T-cell (primary cell): ENCODE measurements around the gene PFDN4. TPM values are rescaled to one million over a fixed set of nuclear protein-coding genes. Genes with fewer than 3 reads are reported as not detected.
"Not testable (repeated sequence)": the region's sequence is repeated elsewhere in the genome, so short reads cannot be mapped to it uniquely, and the experiment has no call there.

Experiments used
- ATAC-seq, 4 experiments: fragments of 200-7000 bp in 3 of 4; fragments of 150-1000 bp in 1 of 4; cut with Tn5 transposase; replicated peaks in 1 of 4; 1 replicate in 3 of 4; 2 replicates in 1 of 4; pipeline ENCODE4 v1.10.0; 2021; ENCODE audit warnings: moderate library complexity in 3 of 4, mild to moderate bottlenecking in 2 of 4, moderate number of reproducible peaks in 1 of 4
- CTCF ChIA-PET, 2 donors: fragments of 300-600 bp; sonication (Branson Sonifier 250); formaldehyde crosslinking; loops; one replicate each; lab custom pipeline; 2022; ENCODE audit warnings: antibody characterized with exemption in 2 of 2; lab: Charles Lee
- POLR2A ChIA-PET, 2 donors: fragments of 300-600 bp; sonication (Branson Sonifier 250); formaldehyde crosslinking; loops; one replicate each; lab custom pipeline; 2022; ENCODE audit warnings: antibody characterized with exemption in 2 of 2; lab: Charles Lee
- DNase-seq, 35 experiments: peaks; one replicate each; pipeline versions ENCODE4 v3.0.0 to v3.0.0-alpha.2; 2013 to 2023
- H3K27ac ChIP-seq: one replicate; pipeline ENCODE4 v1.5.1; 2013; ENCODE audit warnings: low read length
- H3K27me3 ChIP-seq, 2 experiments: replicated peaks in 1 of 2; 1 replicate in 1 of 2; 2 replicates in 1 of 2; pipeline versions ENCODE4 v1.6.1 to v1.7.0; 2013; ENCODE audit warnings: low read length in 1 of 2, mixed read lengths in 1 of 2; ENCODE audit not compliant: control insufficient read depth in 2 of 2, insufficient read depth in 2 of 2; ENCODE audit errors: extremely low read depth in 1 of 2
- H3K36me3 ChIP-seq, 2 donors: 1 replicate in 1 of 2; 2 replicates in 1 of 2; pipeline versions ENCODE4 v1.6.1 to v1.7.0; 2013; ENCODE audit warnings: low read length in 1 of 2; ENCODE audit not compliant: control insufficient read depth in 2 of 2, insufficient read depth in 1 of 2; ENCODE audit errors: extremely low read depth in 1 of 2
- H3K4me1 ChIP-seq, 2 experiments: 1 replicate in 1 of 2; 2 replicates in 1 of 2; pipeline versions ENCODE4 v1.6.1 to v1.7.0; 2013; ENCODE audit warnings: low read length in 2 of 2, mixed read lengths in 1 of 2; ENCODE audit not compliant: insufficient read depth in 2 of 2, control insufficient read depth in 1 of 2; ENCODE audit errors: extremely low read depth in 1 of 2
- H3K4me3 ChIP-seq, 2 donors: 1 replicate in 1 of 2; 2 replicates in 1 of 2; pipeline versions ENCODE4 v1.5.1 to v1.7.0; 2013; ENCODE audit warnings: mild to moderate bottlenecking in 2 of 2, low read length in 1 of 2, moderate library complexity in 1 of 2; ENCODE audit not compliant: control insufficient read depth in 1 of 2; ENCODE audit errors: extremely low read depth in 1 of 2
- H3K9me3 ChIP-seq: 2 replicates; pipeline ENCODE4 v1.7.0; 2013
- H3K27ac Mint-ChIP-seq, 2 donors: one replicate each; pipeline ENCODE4 v1.8.0; 2020 to 2021; ENCODE audit warnings: mild to moderate bottlenecking in 2 of 2, mixed read lengths in 2 of 2
- H3K27me3 Mint-ChIP-seq, 2 donors: one replicate each; pipeline ENCODE4 v1.8.0; 2021 to 2022; ENCODE audit warnings: mixed read lengths in 2 of 2
- H3K36me3 Mint-ChIP-seq: one replicate; pipeline ENCODE4 v1.8.0; 2021; ENCODE audit warnings: mixed read lengths
- H3K4me1 Mint-ChIP-seq, 3 donors: one replicate each; pipeline ENCODE4 v1.8.0; 2020 to 2022; ENCODE audit warnings: mixed read lengths in 3 of 3, mild to moderate bottlenecking in 1 of 3
- H3K4me3 Mint-ChIP-seq, 3 donors: one replicate each; pipeline ENCODE4 v1.8.0; 2020 to 2022; ENCODE audit warnings: mild to moderate bottlenecking in 3 of 3, mixed read lengths in 3 of 3, moderate library complexity in 3 of 3
- H3K9me3 Mint-ChIP-seq, 3 donors: one replicate each; pipeline ENCODE4 v1.8.0; 2020 to 2022; ENCODE audit warnings: mixed read lengths in 3 of 3
- WGBS: methylation state at CpG from one replicate; pipeline ENCODE4 v1.1.5; 2013; ENCODE audit warnings: missing lambda C conversion rate; ENCODE audit not compliant: insufficient coverage; 5-methylcytosine and 5-hydroxymethylcytosine counted together
- total RNA-seq, 35 experiments: library from RNA in 6 of 35; stranded (reverse) in 6 of 35; fragments of 120-200 nt in 1 of 35; gene quantifications; one replicate each; pipeline versions ENCODE4 v1.2.1 to v1.2.4 and lab custom pipeline; 2013 to 2026

Gene PFDN4
- total RNA-seq, 5 donors from 2014 or later (not counting 1 experiment from before 2014, with no cell fraction given): 14.9 to 19.2 (median 17.6) TPM

DNA sequence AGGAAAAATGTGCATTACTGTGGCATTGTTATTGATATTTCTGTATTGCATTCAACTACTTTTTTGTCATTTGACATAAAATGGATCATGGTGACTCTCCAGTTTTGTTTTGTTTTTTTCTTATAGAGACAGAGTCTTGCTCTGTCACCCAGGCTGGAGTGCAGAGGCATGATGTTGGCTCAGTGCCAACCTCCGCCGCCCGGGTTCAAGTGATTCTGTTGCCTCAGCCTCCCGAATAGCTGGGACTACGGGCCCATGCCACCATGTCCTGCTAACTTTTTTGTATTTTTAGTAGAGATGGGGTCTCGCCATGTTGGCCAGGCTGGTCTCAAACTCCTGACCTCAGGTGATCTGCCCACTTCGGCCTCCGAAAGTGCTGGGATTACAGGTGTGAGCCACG is 16.8 kb downstream of the PFDN4 start:
- H3K4me3 ChIP-seq, H3K27me3 ChIP-seq, POLR2A ChIA-PET, CTCF ChIA-PET, H3K9me3 ChIP-seq, H3K4me3 Mint-ChIP-seq, H3K36me3 ChIP-seq, H3K27ac Mint-ChIP-seq, H3K9me3 Mint-ChIP-seq, H3K36me3 Mint-ChIP-seq, H3K27me3 Mint-ChIP-seq, DNase-seq, ATAC-seq, H3K27ac ChIP-seq: not testable (repeated sequence)
- 94% methylated on average over 8 of the region's 9 CpGs for WGBS
- H3K4me1 ChIP-seq: peaks cover 0 to 14% of the 10 kb centered on the region in 2 experiments
- peaks cover 20 to 23% (median 22%) of the 10 kb centered on the region in 3 donors for H3K4me1 Mint-ChIP-seq

DNA sequence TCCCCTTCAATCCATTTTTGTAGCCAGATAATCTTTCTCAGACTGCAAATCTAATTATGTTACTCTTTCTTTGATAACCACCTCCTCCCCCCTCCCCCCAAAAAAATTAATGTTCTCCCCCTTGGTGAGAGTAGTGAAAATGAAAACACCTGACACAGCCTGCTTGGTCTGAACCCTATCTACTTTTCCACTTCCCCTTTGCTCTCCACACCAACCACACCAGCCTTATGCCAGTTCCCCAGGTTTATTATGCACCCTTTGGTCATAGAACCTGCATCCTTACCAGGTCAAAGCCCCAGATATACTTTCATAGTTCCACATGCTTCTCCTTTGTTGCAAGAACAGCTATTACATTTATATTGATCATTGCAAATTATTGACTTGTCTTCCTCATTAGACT is 19.4 kb downstream of the PFDN4 start:
- Mint-ChIP-seq H3K27me3 (no peaks in the 10 kb centered on the region), H3K9me3 (peaks cover 0 to 15% (median 3%) of the 10 kb centered on the region in 3 donors), H3K4me3 (no peak overlapping the region), H3K27ac (no peak overlapping the region), H3K36me3 (no peaks in the 10 kb centered on the region), H3K4me1 (peaks cover 5% of the 10 kb centered on the region in 3 donors)
- Histone ChIP-seq H3K9me3 (no peaks in the 10 kb centered on the region), H3K27me3 (no peaks in the 10 kb centered on the region), H3K4me1 (peaks cover 0 to 4% of the 10 kb centered on the region in 2 experiments), H3K36me3 (no peaks in the 10 kb centered on the region), H3K4me3 (no peak overlapping the region), H3K27ac (no peak overlapping the region)
- ATAC-seq: no peak
- ChIA-PET CTCF (no interaction called here), POLR2A (no interaction called here)
- no peak for DNase-seq

DNA sequence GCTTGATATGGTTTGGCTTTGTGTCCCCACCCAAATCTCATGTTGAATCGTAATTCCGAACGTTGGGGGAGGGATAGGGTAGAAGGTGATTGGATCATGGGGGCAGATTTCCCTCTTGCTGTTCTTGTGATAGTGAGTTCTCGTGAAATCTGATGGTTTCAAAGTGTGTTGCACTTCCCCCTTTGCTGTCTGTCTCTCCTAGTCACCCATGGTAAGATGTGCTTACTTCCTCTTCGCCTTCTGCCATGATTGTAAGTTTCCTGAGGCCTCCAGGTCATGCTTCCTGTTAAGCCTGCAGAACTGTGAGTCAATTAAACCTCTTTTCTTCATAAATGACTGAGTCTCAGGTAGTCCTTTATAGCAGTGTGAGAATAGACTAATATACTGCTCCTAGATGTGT is 19.9 kb downstream of the PFDN4 start:
- Mint-ChIP-seq H3K4me3 (no peak overlapping the region), H3K36me3 (no peaks in the 10 kb centered on the region), H3K9me3 (peaks cover 0 to 20% (median 8%) of the 10 kb centered on the region in 3 donors), H3K4me1 (no peaks in the 10 kb centered on the region), H3K27ac (no peak overlapping the region), H3K27me3 (no peaks in the 10 kb centered on the region)
- Histone ChIP-seq H3K9me3 (no peaks in the 10 kb centered on the region), H3K4me3 (no peak overlapping the region), H3K27ac (no peak overlapping the region), H3K27me3 (peaks cover 0 to 4% of the 10 kb centered on the region in 2 experiments), H3K4me1 (no peaks in the 10 kb centered on the region), H3K36me3 (no peaks in the 10 kb centered on the region)
- DNase-seq (no peak), ATAC-seq (no peak)
- ChIA-PET CTCF (no interaction called here), POLR2A (no interaction called here)
- WGBS: 100% methylated on average over 1 of the region's 5 CpGs

DNA sequence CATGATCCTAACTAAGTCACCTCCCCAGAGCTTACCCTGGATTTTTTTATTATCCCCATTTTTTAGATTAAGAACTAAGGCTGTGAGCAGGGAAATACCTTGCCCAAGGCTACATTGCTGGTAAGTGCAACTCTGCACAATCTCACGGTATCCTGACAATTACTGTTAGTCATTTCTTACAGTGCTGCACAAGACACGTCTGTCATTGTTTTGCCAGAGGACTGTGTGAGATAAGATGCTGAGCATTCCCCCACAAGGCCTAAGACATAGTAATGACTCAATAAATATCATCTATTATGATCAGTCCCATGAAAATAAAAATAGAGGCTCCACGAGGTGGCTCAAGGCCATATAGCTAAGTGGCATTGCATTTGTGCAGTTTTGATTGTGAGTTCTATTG is 21.0 kb downstream of the PFDN4 start:
- H3K27me3 ChIP-seq: peaks cover 0 to 4% of the 10 kb centered on the region in 2 experiments
- H3K4me1 ChIP-seq: no peaks in the 10 kb centered on the region
- Mint-ChIP-seq H3K27me3 (no peaks in the 10 kb centered on the region), H3K9me3 (peaks cover 0 to 20% (median 8%) of the 10 kb centered on the region in 3 donors), H3K4me1 (no peaks in the 10 kb centered on the region), H3K4me3 (no peak overlapping the region), H3K27ac (no peak overlapping the region), H3K36me3 (no peaks in the 10 kb centered on the region)
- no CpG with 5 or more reads among the region's 3 CpGs for WGBS
- H3K9me3 ChIP-seq: no peaks in the 10 kb centered on the region
- no peaks in the 10 kb centered on the region for H3K36me3 ChIP-seq
- H3K4me3 ChIP-seq: no peak overlapping the region
- CTCF ChIA-PET: no interaction called here
- ATAC-seq: no peak
- no peak for DNase-seq
- H3K27ac ChIP-seq: no peak overlapping the region
- POLR2A ChIA-PET: no interaction called here

DNA sequence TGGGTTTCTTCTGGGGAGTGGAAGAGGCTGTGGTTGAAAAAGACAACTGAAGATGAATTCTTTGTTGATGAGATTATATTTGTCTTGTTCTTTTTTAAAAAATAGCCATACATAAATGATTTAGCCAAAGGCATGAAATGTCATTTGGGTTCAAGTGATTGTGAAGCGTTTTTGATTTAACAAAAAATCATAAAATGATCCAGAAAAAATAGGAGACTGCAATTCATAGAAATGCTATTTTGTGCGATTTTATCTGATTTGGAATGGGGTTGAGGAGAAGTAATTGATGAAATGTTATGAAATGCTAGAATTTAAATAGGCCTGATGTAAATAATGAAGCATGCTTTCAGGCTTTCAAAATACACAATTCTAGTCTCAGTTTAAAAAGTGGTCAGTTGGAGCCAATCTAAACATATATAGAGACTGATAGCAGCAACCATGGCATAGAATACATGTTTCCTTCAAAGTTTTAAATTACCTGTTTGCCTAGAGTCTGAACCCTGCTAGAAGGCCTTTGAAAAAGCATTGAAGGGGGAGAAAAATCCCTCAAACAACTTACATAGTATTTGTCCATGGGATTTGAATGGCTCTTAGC is 21.8 kb downstream of the PFDN4 start:
- H3K36me3 Mint-ChIP-seq: no peaks in the 10 kb centered on the region
- peaks cover 0 to 20% (median 8%) of the 10 kb centered on the region in 3 donors for H3K9me3 Mint-ChIP-seq
- no CpG with 5 or more reads among the region's 2 CpGs for WGBS
- H3K4me1 Mint-ChIP-seq: no peaks in the 10 kb centered on the region
- Histone ChIP-seq H3K36me3 (no peaks in the 10 kb centered on the region), H3K27ac (no peak overlapping the region), H3K4me1 (no peaks in the 10 kb centered on the region), H3K9me3 (no peaks in the 10 kb centered on the region), H3K4me3 (no peak overlapping the region), H3K27me3 (peaks cover 0 to 4% of the 10 kb centered on the region in 2 experiments)
- H3K27me3 Mint-ChIP-seq: peaks cover 2 to 4% of the 10 kb centered on the region in 2 donors
- ChIA-PET CTCF (no interaction called here), POLR2A (no interaction called here)
- H3K4me3 Mint-ChIP-seq: no peak overlapping the region
- ATAC-seq (no peak), DNase-seq (no peak)
- H3K27ac Mint-ChIP-seq: no peak overlapping the region

DNA sequence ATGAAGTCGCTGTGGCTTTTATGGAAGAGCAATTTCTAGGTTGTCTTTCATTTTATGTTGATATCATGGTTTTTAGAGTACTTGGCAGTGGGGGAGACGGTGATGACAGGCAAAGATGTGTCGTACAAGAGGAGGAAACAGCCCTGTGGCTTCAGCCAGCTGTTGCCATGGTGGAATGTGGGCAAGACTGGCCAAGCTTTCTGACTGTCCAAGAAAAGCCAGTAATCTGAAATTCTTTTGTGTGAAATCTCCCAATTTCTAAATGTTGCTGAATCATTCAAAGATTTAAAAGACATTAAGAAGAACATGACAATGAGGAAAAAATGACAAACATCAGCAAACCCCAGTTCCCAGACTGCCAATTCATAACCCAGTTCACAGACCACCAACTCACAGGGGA is 23.1 kb downstream of the PFDN4 start:
- no peak for DNase-seq
- peaks cover 12 to 15% of the 10 kb centered on the region in 2 donors for H3K27me3 Mint-ChIP-seq
- ATAC-seq: no peak
- WGBS: 40% methylated on average over 2 of the region's 3 CpGs
- H3K4me3 Mint-ChIP-seq: no peak overlapping the region
- ChIA-PET POLR2A (no interaction called here), CTCF (interaction anchor here in 1 of 2 donors (0.6 kb wide), 1 partner anchor 13 kb away, joined by 3 read pairs; no protein-coding TSS in a partner anchor)
- H3K4me3 ChIP-seq: no peak overlapping the region
- H3K36me3 ChIP-seq: no peaks in the 10 kb centered on the region
- no peak overlapping the region for H3K27ac Mint-ChIP-seq
- peaks cover 0 to 20% (median 8%) of the 10 kb centered on the region in 3 donors for H3K9me3 Mint-ChIP-seq
- H3K27ac ChIP-seq: no peak overlapping the region
- H3K27me3 ChIP-seq: peaks cover 0 to 4% of the 10 kb centered on the region in 2 experiments
- no peaks in the 10 kb centered on the region for H3K4me1 ChIP-seq
- H3K36me3 Mint-ChIP-seq: no peaks in the 10 kb centered on the region
- no peaks in the 10 kb centered on the region for H3K9me3 ChIP-seq
- no peaks in the 10 kb centered on the region for H3K4me1 Mint-ChIP-seq
